Dedifferentiated amniotic fluid mesenchymal stem cell (primary cell): ENCODE results near the gene C10orf143.
"Not testable (repeated sequence)": the region's sequence is repeated elsewhere in the genome, so short reads cannot be mapped to it uniquely, and the experiment has no call there.

ENCODE experiments used
- DNase-seq: peaks from one replicate; pipeline ENCODE4 v3.0.0-alpha.2; 2016; ENCODE audit errors: extremely low spot score

The C10orf143 gene

DNA sequence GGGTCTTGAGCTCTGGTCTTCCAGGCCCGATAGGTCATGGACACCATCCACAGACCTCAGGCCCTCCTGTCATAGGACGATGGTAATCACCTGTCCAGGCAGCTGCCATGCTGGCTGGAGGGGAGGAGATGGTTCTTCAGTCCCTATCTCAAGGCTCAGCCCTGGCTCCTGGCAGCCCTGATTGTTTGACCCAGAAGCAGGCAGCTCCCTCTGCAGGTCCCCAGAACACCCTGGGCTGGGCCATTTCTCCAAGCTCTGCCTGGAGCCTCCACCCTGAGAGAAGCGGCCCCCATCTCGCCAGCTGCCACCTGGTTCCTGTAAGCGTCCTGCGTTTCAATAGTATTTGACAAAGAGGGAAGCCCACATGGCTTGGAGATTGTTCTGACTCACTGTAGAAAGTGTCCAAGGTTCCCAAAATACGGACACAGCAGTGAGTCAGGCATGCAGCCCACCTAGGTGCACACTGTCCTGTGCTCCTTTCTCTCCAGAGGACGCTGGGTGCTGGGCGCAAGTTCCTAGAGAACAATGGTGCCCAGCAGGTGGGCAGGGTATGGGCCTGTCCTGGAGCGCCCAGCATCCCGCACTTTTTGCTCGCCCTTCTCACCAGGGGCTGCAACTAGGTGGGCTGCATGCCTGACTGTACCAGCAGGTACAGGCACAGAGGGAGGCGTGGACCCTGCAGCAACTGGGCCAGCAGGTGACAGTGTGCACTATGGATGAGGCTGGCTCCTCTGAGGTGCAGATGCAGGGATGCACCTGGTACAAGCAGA, 74.1 kb downstream of the C10orf143 start:
- DNase-seq: no peak

DNA sequence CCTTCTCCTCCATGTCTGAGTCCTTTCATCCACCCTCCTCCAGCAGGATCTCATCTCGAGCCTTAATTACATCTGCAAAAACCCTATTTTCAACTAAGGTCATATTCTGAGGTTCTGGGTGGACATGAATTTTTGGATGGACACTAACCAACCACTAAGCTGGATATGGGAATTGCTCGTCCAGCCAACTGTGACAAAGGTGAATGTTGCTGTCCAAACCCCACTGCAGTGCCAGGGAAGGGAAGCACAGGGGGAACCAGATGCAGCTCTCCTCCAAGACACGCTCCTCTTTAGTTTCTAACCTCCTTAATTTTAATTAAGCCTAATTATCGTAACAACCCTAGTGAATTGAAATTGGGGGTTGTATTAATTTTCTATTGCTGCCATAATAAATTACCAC, 81.4 kb downstream of the C10orf143 start:
- no peak for DNase-seq

DNA sequence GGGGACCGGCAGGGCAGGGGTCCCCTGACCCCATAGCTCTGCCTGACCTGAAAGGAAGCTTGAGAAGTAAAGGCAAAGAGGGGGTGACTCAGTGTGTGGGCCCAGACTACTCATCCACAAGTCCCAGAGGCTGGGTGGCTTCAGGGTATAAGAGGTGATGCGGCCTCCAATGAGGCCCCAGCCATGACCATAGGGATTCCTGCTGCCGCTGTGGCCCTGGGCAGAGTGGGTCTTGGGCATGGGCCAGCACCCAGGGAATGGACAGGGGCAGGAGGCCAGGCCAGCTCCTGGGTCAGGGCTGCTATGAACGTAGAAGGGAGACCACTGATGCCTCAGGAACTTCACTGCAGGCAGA, 82.2 kb downstream of the C10orf143 start:
- DNase-seq: no peak

DNA sequence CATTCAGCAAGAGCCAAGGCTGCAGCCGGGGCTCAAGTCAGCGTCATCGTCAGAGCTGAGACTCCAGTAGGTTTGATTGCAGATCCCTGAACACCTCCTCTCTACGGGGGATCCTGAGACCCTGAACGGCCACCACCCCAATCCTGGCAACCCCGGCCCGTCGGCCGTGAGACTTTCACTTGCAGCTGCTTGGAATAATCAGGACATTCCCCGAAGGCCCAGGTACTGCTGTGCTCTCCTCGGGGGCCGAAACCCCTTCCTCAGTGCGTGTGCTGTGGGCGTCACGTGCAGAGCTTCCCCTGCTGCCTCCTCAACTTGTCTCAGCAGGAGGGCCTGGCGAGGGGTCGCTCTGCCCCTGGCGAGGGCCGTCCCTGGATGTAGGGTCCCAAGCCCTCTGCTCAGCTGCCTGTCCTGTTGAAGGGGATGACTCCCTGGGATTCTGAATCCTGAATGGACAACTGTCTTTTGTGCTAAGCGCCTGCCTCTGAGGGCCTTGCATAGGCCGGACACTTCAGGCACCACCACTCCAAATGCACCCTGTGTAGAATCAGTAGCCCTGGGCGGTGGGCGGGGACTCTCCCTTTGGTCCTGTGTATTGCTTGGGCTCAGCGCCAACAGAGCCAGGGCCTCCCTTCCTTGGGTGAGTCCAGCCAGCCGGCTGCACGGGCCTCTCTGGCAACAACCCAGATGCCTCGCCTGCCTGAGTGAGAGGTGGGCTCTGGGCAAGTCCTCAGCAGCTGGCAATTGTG, 82.7 kb downstream of the C10orf143 start:
- no peak for DNase-seq

DNA sequence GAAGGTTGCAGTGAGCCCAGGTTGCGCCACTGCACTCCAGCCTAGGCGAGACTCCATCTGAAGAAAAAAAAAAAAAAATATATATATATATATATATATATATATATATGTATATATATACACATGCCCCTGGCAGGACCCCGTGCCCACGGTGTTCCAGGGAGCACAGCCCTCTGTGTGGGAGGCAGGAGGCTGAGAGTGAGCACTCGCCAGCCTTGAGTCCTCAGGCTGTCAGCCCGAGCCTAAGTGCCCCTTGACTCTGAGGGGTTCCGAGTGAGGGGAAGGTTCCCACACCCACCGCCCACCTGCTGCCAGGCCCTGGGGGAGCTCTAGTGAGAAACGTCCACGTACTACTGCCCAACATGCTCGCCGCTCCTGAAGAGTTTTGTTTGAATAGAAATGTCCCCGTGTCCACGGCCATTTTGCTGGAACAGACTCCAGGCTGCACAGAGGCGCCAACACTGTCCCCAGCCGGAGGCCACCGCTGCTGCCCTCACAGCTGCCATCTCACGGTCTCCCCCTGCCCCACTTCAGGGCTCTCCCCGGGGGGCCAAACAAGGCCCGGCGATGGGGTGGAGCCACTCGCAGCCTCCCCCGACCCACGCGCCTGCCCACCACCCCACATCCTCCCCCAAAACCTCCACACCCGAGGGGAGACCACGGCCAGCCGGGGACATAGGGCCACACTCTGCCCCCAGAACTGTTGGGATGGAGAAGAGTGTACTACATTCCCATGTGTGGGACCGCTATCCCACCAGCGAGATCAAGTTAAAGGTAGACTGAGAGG, 83.8 kb downstream of the C10orf143 start:
- no peak for DNase-seq

DNA sequence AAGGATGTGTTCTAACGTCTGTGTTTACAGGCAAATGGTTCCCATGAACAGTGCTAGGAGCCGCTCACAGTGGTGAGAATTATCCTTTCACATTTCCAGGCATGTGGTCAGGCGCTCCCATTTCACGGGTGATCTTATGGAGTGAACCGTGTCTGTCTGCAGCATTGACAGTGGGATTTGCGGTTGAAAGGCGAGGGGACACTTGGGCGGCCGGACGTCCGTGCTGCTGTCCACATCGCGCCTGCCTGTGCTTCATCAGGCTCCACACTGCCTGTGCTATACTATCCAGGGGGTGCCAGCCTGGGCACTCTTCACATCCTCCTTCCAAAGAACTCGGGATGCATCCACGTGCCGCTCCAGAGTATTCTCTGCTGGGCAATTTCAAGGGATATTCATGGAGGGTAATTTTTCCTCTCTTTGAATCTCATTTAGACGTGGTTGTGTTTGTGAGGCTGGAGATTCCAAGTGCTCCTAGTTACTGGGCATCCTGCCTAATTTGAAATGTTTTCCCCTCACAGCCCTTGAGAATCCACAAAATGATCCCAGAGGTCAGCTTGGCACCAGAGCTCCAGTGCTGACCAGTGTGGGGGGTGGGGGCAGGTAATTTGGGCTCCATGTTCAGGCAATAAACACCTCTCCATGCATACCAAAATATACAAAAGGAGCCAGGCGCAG, 84.7 kb downstream of the C10orf143 start:
- DNase-seq: no peak

DNA sequence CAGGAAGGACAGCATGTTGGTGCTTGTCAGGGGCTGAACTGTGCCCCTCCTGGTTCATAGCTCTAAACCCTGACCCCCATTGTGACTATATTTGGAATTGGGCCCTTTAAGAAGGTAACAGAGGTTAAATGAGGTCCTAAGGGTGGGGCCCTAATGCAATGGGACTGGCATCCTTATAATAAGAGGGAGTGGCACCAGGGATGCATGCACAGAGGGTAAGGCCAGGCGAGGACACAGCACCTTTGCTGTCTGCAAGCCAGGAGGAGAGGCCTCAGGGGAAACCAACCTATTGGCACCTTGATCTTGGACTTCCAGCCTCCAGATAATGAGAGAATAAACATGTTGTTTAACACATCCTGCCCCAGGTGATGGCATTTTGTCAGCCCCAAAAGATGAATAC, 85.3 kb downstream of the C10orf143 start:
- no peak for DNase-seq

DNA sequence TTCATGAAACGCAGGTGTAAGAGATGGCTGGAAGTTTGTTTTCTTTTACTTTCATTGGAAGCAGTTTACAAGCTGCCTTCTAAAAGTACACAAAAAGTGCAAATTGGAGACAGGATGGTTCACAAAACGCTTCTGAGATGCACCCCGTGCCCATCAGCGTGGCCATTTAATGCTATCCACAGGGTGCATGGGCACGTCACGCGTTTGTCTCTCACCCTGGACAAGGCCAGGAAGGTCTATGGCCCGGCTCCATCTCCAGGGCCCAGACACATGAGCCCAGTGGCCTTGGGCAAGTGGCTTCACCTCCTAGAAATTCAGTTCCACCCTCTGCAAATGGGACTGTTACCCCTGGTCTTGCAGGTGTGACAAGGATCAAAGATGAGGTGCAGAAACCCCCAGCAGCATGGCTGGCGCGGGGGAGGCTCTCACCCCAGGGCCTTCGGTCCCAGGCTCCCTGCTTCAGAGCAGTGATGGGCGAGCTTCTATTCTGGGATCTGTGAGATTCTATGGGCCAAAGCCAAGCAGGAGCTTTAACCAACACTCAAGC, 85.8 kb downstream of the C10orf143 start:
- no peak for DNase-seq

DNA sequence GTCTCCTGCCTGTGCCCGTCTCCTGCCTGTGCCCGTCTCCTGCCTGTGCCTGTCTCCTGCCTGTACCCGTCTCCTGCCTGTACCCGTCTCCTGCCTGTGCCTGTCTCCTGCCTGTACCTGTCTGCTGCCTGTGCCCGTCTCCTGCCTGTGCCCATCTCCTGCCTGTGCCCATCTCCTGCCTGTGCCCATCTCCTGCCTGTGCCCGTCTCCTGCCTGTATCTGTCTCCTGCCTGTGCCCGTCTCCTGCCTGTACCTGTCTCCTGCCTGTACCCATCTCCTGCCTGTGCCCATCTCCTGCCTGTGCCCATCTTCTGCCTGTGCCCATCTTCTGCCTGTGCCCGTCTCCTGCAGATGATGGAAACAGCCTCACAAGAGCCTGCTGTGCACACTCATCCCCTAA, 86.3 kb downstream of the C10orf143 start:
- DNase-seq: not testable (repeated sequence)

DNA sequence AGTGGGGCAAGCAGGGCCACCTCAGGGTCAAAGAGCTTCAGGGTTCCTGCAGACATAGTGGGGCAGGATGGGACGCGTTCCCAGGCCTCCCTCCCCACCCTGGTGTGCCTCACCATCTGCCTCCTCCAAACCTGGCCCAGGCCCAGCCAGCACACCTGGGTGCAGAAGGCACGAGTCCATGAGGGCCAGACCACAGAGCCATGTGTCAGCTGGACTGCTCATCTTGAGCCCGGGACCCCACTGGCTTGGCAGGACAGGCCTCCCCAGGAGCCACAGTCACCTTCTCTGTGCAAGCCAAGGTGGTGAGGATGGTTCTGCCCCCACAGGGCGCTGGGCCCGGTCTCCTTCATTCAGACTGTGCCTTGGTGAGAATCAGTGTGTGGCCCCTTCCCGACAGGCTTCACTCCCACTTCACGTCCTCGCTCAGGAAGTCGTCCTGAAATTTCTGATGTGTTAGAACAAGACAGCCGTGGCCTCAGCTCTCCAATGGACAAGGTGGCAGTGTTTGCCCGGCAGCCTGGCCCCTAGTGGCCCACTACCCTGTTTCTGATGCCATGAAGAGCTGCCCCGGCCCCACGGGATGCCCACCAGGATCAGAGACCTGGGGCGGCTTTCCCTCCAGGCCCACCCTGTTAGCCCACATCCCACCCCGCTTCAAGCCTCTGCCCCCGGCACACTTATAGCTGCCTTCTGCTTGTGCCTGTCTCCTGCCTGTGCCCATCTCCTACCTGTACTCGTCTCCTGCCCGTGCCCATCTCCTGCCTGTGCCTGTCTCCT, 87.0 kb downstream of the C10orf143 start:
- no peak for DNase-seq

DNA sequence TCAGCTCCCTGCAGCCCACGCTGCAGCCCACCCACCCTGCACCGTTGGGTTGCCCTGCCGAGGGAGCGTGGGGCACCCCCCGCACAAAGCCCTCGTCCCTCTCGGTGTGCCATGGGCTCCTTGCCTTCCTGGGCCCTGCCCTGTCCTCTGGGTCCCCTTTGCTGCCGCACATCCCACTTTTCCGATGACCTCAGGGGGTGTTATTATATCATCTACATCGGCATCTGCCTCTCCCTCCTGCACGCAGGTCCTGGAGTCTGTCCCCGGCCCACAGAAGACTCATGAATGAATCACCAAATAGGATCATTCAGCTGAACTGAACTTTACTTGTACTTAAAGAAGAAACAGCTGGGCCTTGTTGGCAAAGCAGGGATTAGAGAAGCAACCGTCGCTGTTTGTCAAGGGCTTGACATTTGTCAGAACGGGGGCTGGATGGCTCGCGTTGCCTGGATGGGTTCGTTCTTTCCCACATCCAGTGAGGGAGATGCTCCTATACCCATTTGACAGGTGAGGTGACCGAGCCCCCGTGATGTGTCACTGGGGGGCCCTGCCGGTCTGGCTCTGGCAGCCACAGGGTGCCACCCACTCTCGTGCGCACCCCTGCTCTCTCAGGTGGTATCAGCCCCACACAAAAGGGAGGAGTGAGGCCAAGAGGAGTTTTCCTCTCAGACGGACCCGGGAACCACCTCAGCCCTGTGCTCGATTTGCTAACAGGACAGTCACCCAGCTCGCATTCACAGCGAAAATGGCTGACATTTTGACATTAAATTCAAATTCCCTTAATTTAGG, 87.9 kb downstream of the C10orf143 start:
- peak; percentile 86 for DNase-seq

DNA sequence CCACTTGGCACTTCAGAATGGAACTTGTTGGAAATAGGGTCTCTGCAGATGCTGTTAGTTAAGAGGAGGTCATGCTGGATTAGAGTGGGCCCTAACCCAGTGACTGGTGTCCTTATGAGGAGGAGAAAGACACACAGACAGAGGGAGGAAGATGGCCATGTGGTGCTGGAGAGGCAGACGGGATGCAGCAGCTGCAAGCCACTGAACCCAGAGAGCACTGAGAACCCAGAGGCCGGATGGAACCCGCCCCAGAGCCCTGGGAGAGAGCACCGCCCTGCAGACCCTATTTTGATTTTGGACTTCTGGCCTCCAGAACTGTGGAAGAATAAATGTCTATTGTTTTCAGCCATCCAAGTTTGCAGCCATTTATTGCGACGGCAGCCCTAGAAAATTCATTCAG, 88.5 kb downstream of the C10orf143 start:
- no peak for DNase-seq

DNA sequence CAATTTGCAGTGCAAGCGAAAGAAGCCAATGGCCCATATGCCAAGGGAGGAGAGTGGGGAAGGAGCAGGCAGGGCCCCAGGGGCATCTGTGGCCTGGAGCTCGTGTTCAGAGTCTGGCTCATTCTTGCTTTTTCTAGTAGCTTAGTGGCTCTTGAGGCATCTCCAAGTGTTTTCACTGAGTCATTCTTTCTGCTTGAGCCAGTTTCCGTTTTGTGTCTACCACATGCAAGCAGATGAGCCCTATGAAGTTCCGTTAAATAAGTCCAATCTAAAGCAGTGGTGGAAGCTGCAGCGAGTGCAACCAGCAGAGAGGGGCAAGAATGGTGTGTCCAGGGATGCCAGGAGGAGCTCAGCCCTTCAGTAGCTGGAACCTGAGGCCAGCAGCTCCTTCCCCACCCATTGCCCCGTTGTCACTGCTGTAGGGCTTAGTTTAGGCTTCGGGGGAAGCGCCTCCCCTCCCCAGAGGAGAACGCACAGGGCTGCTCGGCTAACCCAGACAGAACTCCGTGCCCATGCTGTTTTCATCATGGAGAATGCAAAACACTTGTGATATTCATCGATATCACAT, 89.2 kb downstream of the C10orf143 start:
- peak; percentile 90 for DNase-seq

DNA sequence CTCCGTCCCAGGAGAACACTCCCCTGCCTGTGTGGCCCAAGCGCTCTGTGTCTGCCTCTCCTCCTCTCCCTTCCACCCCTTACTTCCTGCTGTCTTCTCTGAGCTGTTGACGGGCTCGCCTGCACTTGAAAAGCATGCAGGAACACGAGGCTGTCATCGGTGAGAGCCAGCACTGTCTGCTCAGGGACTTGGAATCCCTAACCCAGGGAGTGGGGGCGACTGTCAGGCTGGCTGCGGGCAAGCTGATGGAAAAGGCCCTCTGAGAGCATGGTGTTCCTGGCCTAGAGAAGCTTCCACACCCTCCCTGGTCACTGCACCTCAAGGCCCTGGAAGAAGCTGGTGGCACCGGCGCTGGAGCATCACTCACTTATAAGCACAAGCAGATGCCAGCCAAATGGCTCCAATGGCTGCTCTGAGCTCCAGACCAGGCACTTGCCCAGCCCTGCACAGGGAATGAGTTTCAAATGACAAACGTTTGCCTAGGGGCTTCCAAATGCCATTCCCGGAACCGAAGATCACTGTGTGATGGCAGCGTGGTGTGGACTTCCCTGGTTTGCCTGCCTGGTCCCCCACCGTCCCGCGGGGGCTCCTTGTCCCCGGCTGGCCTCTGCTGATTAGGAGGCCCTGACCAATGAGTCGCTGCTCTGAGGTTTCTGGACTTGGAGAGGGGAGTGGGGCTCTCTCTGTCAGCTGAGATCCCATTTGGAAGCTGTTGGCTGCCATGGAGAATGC, 89.8 kb downstream of the C10orf143 start:
- DNase-seq: no peak

DNA sequence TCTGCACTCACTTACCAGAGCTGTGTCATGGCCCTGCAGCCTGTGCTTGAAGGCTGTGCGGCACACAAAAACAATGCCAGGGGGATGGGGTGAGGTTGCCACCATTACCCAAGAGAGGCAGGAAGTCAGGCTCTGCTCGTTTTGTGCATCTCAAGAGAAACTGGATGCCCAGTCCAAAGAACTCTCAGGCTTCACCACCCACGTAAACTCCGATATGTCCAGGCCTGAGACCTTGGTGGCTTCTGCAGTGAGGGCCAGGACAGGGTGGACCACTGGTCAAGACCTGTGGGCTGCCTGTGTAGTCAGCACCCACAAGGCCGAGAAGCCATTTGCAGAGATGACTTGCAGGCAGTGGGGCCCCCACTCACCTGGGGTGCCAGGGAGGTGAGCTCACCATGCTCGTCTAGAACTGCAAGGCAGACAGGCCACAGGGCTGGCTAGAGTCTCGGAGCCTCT, 91.9 kb downstream of the C10orf143 start:
- no peak for DNase-seq

DNA sequence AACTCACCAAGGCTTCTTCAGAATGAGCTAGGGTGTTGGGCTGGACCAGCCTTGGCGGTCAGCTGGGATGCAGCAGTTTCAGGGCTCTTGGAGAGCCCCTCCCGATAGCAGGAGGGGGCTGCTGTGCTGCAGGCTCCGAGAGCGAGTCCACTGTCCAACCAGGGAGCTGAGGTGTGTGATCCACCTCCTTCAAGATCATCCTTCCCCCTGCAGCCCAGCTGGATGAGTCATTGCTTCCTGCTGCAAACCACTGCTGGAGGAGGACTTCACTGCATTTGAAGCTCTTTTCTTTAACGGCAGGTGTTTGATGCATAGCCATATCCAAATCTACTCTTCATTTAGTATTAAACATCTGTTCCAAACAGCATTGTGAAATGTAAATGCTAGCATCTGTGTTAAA, 92.4 kb downstream of the C10orf143 start:
- DNase-seq: no peak

DNA sequence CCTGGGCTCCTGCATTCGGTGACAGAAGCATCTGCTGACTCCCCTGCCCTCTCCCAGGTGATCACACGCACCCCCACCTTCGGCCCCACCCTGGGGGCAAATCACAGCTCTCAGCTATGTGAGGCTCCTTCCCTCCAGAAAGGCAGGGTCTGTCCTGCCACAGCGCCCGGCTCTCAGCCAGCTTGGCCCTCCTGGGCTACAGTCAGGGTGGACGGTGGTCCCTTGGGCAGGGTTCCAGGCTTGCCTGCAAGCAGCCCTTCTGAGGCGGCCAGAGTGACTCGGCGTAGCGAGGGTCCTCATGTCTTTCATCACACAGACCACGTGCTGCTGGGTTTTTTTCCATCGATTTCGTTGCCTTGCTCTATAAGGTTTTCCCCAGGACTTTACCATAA, 93.0 kb downstream of the C10orf143 start:
- DNase-seq: no peak

DNA sequence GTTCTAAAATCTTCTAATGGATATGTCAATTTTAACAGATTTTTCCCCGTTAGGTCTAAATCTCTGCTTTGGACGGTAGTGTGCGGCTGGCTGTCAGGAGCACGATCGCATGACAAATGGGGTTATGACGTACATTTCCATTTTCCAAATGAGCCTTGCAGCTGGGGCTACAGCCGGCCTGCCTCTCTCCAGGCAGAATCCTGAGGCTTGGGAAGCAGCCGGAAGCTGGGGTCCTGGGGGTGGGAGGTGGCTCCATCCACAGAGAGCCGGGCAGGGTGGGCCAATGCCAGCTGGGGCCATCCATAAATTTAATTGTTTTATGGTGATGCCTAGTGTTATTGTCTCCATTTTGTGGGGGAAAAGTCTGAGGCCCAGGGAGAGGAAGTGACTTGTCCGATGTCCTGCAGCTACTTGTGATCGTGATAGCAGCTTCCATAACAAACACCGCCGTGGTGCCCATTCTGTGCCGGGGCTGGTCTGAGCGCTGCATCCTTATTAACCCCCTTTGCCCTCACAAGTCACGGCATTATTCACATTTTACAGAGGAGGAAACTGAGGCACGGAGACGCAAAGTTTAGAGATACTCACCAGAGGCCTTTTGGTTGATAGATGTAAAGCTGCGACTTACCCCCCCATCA, 93.5 kb downstream of the C10orf143 start:
- DNase-seq: no peak

DNA sequence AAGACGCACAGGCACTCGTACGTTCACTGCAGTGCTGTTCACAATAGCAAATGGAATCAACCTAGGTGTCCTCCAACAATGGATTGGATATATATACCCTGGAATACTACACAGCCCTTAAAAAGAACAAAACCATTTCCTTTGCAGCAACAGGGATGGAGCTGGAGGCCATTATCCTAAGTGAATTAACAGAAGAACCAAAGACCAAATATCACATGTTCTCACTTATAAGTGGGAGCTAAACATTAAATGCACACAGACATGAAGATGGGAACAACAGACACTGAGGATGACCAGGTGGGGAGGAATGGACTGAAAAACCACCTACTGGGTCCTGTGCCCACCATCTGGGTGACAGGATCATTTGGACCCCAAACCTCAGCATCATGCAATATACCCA, 94.5 kb downstream of the C10orf143 start:
- no peak for DNase-seq
